KMS-11 (cell line): Measurements from ENCODE around the gene COA6.

Experiments
- H2AFZ ChIP-seq: fragments of 200-600 bp; sonication (generic); 2 replicates; pipeline ENCODE4 v1.6.1; 2016; ENCODE audit warnings: antibody characterized with exemption, mixed run types, low read depth
- H3K27ac ChIP-seq: fragments of 200-600 bp; sonication (generic); 2 replicates; pipeline ENCODE4 v1.6.1; 2016; ENCODE audit warnings: mild to moderate bottlenecking, mixed run types
- H3K27me3 ChIP-seq: fragments of 200-600 bp; sonication (generic); 2 replicates; pipeline ENCODE4 v1.6.1; 2017; ENCODE audit warnings: mild to moderate bottlenecking, low read depth, mixed run types, moderate library complexity; ENCODE audit not compliant: insufficient read depth
- H3K36me3 ChIP-seq: fragments of 200-600 bp; sonication (generic); 2 replicates; pipeline ENCODE4 v1.6.1; 2017; ENCODE audit warnings: mild to moderate bottlenecking, mixed run types; ENCODE audit not compliant: insufficient read depth
- H3K4me1 ChIP-seq: fragments of 200-600 bp; sonication (generic); 2 replicates; pipeline ENCODE4 v1.6.1; 2016; ENCODE audit warnings: mild to moderate bottlenecking, low read depth, mixed run types; ENCODE audit not compliant: poor library complexity, severe bottlenecking
- H3K4me2 ChIP-seq: fragments of 200-600 bp; sonication (generic); 2 replicates; pipeline ENCODE4 v1.7.0; 2016; ENCODE audit warnings: mild to moderate bottlenecking, mixed run types
- H3K4me3 ChIP-seq: fragments of 200-600 bp; sonication (generic); IDR thresholded peaks from 2 replicates; pipeline ENCODE4 v1.6.1; 2017; ENCODE audit warnings: low read depth, low read length, mixed read lengths; ENCODE audit not compliant: insufficient read depth
- H3K79me2 ChIP-seq: fragments of 200-600 bp; sonication (generic); 2 replicates; pipeline ENCODE4 v1.6.1; 2016; ENCODE audit warnings: low read depth, mixed run types; ENCODE audit not compliant: insufficient read depth
- H3K9ac ChIP-seq: fragments of 200-600 bp; sonication (generic); 2 replicates; pipeline ENCODE4 v1.6.1; 2016; ENCODE audit warnings: mild to moderate bottlenecking, mixed run types
- H4K20me1 ChIP-seq: fragments of 200-600 bp; sonication (generic); 2 replicates; pipeline ENCODE4 v1.6.1; 2016; ENCODE audit warnings: mild to moderate bottlenecking, mixed run types; ENCODE audit not compliant: insufficient read depth
- CTCF ChIP-seq: fragments of 200-600 bp; sonication (generic); conservative IDR thresholded peaks from 2 replicates; pipeline ENCODE4 v1.6.1; 2017; ENCODE audit warnings: low read depth, mild to moderate bottlenecking, antibody characterized with exemption, low read length, moderate library complexity, mixed read lengths

COA6 gene

GRCh38 chr1:234381699-234382555, 8.7 kb downstream of the COA6 start:
- H2AFZ ChIP-seq = no peak overlapping the region
- H3K9ac ChIP-seq = no peak overlapping the region
- TF ChIP-seq CTCF = no peak
- no peaks in the 10 kb centered on the region for H4K20me1 ChIP-seq
- no peak overlapping the region for H3K4me2 ChIP-seq
- peaks cover under 1% of the 10 kb centered on the region; the same call in 1 of the 2 replicates for H3K36me3 ChIP-seq
- no peaks in the 10 kb centered on the region for H3K27me3 ChIP-seq
- no peak overlapping the region for H3K4me3 ChIP-seq
- H3K79me2 ChIP-seq = no peaks in the 10 kb centered on the region
- no peaks in the 10 kb centered on the region for H3K4me1 ChIP-seq
- H3K27ac ChIP-seq = no peak overlapping the region

GRCh38 chr1:234386122-234386521, 12.9 kb downstream of the COA6 start:
- TF ChIP-seq CTCF = no peak
- no peaks in the 10 kb centered on the region for H4K20me1 ChIP-seq
- no peak overlapping the region for H3K27ac ChIP-seq
- H3K4me2 ChIP-seq = no peak overlapping the region
- no peaks in the 10 kb centered on the region for H3K79me2 ChIP-seq
- no peak overlapping the region for H3K4me3 ChIP-seq
- H3K36me3 ChIP-seq = no peaks in the 10 kb centered on the region
- no peak overlapping the region for H2AFZ ChIP-seq
- H3K4me1 ChIP-seq = no peaks in the 10 kb centered on the region
- H3K9ac ChIP-seq = no peak overlapping the region
- no peaks in the 10 kb centered on the region for H3K27me3 ChIP-seq

GRCh38 chr1:234388094-234388493, 14.8 kb downstream of the COA6 start:
- no peaks in the 10 kb centered on the region for H3K4me1 ChIP-seq
- TF ChIP-seq CTCF = no peak
- no peak overlapping the region for H3K9ac ChIP-seq
- H3K27ac ChIP-seq = no peak overlapping the region
- H3K36me3 ChIP-seq = no peaks in the 10 kb centered on the region
- H4K20me1 ChIP-seq = no peaks in the 10 kb centered on the region
- no peak overlapping the region for H3K4me2 ChIP-seq
- H2AFZ ChIP-seq = no peak overlapping the region
- no peaks in the 10 kb centered on the region for H3K79me2 ChIP-seq
- no peak overlapping the region for H3K4me3 ChIP-seq
- no peaks in the 10 kb centered on the region for H3K27me3 ChIP-seq

- H3K4me1 ChIP-seq = no peaks in the 10 kb centered on the region
- H3K36me3 ChIP-seq = no peaks in the 10 kb centered on the region
- no peak overlapping the region for H3K9ac ChIP-seq
- H4K20me1 ChIP-seq = no peaks in the 10 kb centered on the region
- TF ChIP-seq CTCF = no peak
- no peak overlapping the region for H3K27ac ChIP-seq
- H3K79me2 ChIP-seq = no peaks in the 10 kb centered on the region
- H3K4me2 ChIP-seq = no peak overlapping the region
- H3K4me3 ChIP-seq = no peak overlapping the region
- H2AFZ ChIP-seq = no peak overlapping the region
- no peaks in the 10 kb centered on the region for H3K27me3 ChIP-seq
Measured at GRCh38 chr1:234393190-234393589, 19.9 kb downstream of the COA6 start.
